ENCODE results near the gene IRGQ. TPM values are rescaled to one million over a fixed set of nuclear protein-coding genes. Genes with fewer than 3 reads are reported as not detected.

IRGQ gene
- polyA plus RNA-seq, 3 donors = 1.8 to 49.6 (median 2.9) TPM

DNA sequence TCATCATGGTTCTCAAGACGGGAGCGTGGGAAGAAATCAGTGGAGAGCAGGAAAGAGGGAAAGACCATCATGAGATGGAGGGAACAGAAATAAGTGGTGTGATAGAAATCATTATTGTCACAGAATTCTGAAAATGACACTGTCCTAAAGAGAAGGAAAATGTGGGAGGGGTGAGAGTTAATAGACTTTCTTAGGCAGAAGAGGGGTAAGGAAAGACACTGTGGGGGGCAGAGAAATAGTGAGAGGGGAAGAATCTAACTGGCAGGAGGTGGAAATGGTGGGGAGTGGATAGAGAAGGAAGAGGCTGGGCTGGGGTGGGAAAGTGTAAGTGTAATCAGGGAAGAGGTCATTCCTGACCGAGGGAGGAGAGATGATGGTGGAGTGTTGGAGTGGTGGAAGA is 17.1 kb downstream of the IRGQ start:
- H3K4me3 ChIP-seq (replicated peaks in 1 of 3; ENCODE audit: low read depth in 2 of 3, low read length in 3 of 3) = no peak overlapping the region
- Mint-ChIP-seq H3K4me1 (peaks cover 38% of the 10 kb centered on the region), H3K27ac (peak overlapping the region in 2 of 7 donors; percentile 43 to 74), H3K36me3 (peaks cover 0 to under 1% of the 10 kb centered on the region in 2 donors), H3K9me3 (no peaks in the 10 kb centered on the region), H3K27me3 (ENCODE audit: low read depth in 3 of 3) (peaks cover 0 to 4% (median 0%) of the 10 kb centered on the region in 3 donors), H3K4me3 (no peak overlapping the region)
- H3K9me3 ChIP-seq (replicated peaks in 1 of 2; ENCODE audit: control insufficient read depth in 1 of 2, insufficient read depth in 1 of 2, low read length in 2 of 2) = no peaks in the 10 kb centered on the region
- no peaks in the 10 kb centered on the region for H3K27me3 ChIP-seq (ENCODE audit: control insufficient read depth in 2 of 2, insufficient read depth in 2 of 2, low read length in 2 of 2)
- H3K4me1 ChIP-seq (ENCODE audit: control insufficient read depth in 1 of 2, insufficient read depth in 2 of 2, low read length in 2 of 2) = peaks cover 39% of the 10 kb centered on the region in 2 donors
- DNase-seq = no peak
- no peak overlapping the region for H3K9ac ChIP-seq (ENCODE audit: insufficient read depth, low read length, poor library complexity, severe bottlenecking)
- intact Hi-C loops (cut with micrococcal nuclease) = no loop called here
- TF ChIP-seq, protein P1, sequence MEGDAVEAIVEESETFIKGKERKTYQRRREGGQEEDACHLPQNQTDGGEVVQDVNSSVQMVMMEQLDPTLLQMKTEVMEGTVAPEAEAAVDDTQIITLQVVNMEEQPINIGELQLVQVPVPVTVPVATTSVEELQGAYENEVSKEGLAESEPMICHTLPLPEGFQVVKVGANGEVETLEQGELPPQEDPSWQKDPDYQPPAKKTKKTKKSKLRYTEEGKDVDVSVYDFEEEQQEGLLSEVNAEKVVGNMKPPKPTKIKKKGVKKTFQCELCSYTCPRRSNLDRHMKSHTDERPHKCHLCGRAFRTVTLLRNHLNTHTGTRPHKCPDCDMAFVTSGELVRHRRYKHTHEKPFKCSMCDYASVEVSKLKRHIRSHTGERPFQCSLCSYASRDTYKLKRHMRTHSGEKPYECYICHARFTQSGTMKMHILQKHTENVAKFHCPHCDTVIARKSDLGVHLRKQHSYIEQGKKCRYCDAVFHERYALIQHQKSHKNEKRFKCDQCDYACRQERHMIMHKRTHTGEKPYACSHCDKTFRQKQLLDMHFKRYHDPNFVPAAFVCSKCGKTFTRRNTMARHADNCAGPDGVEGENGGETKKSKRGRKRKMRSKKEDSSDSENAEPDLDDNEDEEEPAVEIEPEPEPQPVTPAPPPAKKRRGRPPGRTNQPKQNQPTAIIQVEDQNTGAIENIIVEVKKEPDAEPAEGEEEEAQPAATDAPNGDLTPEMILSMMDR (IDR thresholded peaks at IDR 0.05) = no peak
- H2AFZ ChIP-seq (ENCODE audit: insufficient read depth, low read depth, low read length, poor library complexity, severe bottlenecking) = no peak overlapping the region
- WGBS (ENCODE audit: insufficient coverage) = 86% methylated on average over 3 of the region's 3 CpGs
- H3K79me2 ChIP-seq (ENCODE audit: insufficient read depth, low read length) = peaks cover 15% of the 10 kb centered on the region
- H3K27ac ChIP-seq (ENCODE audit: low read depth in 1 of 2, low read length in 2 of 2) = no peak overlapping the region
- H3K4me2 ChIP-seq (replicated peaks; ENCODE audit: extremely low read depth, low read length, poor library complexity, severe bottlenecking) = no peak overlapping the region
- no peaks in the 10 kb centered on the region for H3K36me3 ChIP-seq (replicated peaks in 1 of 2; ENCODE audit: control insufficient read depth in 1 of 2, insufficient read depth in 2 of 2, low read length in 2 of 2)
- H4K20me1 ChIP-seq (ENCODE audit: insufficient read depth, low read length) = no peaks in the 10 kb centered on the region

DNA sequence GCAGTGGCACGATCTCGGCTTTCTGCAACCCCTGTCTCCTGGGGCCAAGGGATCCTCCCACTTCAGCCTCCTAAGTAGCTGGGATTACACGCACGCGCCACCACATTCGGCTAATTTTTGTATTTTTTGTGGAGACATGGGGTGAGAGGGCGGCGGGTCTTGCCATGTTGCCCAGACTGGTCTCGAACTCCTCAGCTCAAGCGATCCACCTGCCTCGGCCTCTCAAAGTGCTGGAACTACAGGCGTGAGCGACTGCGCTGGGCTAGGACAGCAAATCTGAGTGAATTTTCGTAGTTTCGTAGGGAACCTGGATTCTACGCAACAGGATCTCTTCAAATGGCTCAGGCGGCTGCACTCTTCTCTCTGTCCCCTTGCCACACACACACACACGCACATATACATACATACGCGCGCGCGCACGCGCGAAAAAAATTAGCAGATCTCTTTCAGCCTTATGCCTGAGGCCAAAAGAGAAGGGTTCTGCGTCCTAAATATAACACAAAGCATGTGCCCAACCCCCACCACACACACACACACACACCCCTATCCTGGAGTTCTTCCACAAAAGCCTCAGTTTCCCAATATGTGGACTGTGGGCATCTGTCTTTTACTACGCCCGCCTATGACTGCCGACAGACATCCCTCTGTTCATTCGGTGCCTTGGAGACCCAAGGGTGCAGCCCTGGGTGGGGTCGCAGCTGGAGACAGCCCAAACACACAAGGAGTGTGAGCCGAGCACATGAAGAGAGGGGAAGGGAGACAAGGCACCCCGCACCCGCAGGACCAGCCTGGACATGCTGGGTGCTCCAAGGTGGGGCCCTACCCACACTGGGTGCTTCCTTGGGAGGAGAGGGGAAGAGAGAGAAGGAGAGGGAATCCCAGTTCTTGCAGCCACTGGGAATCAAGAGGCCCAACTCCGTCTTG is 19.7 kb downstream of the IRGQ start:
- WGBS (ENCODE audit: insufficient coverage) = 71% methylated on average over 33 of the region's 37 CpGs
- Histone ChIP-seq H2AFZ (ENCODE audit: insufficient read depth, low read depth, low read length, poor library complexity, severe bottlenecking) (peak overlapping the region; percentile 48), H3K4me2 (replicated peaks; ENCODE audit: extremely low read depth, low read length, poor library complexity, severe bottlenecking) (peak overlapping the region; percentile 79), H3K4me3 (replicated peaks in 1 of 3; ENCODE audit: low read depth in 2 of 3, low read length in 3 of 3) (peak overlapping the region; percentile 4 to 87 (median 35)), H3K36me3 (replicated peaks in 1 of 2; ENCODE audit: control insufficient read depth in 1 of 2, insufficient read depth in 2 of 2, low read length in 2 of 2) (peaks cover 0 to 12% of the 10 kb centered on the region in 2 donors), H4K20me1 (ENCODE audit: insufficient read depth, low read length) (no peaks in the 10 kb centered on the region), H3K9me3 (replicated peaks in 1 of 2; ENCODE audit: control insufficient read depth in 1 of 2, insufficient read depth in 1 of 2, low read length in 2 of 2) (no peaks in the 10 kb centered on the region), H3K4me1 (ENCODE audit: control insufficient read depth in 1 of 2, insufficient read depth in 2 of 2, low read length in 2 of 2) (peaks cover 33 to 36% of the 10 kb centered on the region in 2 donors), H3K27ac (ENCODE audit: low read depth in 1 of 2, low read length in 2 of 2) (peak overlapping the region; percentile 71), H3K79me2 (ENCODE audit: insufficient read depth, low read length) (peaks cover 26% of the 10 kb centered on the region), H3K27me3 (ENCODE audit: control insufficient read depth in 2 of 2, insufficient read depth in 2 of 2, low read length in 2 of 2) (no peaks in the 10 kb centered on the region), H3K9ac (ENCODE audit: insufficient read depth, low read length, poor library complexity, severe bottlenecking) (no peak overlapping the region)
- Mint-ChIP-seq H3K36me3 (peaks cover 8 to 15% of the 10 kb centered on the region in 2 donors), H3K4me3 (peak overlapping the region; percentile 55), H3K9me3 (no peaks in the 10 kb centered on the region), H3K4me1 (peaks cover 38% of the 10 kb centered on the region), H3K27me3 (ENCODE audit: low read depth in 3 of 3) (peaks cover 0 to 4% (median 0%) of the 10 kb centered on the region in 3 donors), H3K27ac (peak overlapping the region; percentile 79 to 97 (median 89))
- intact Hi-C loops (cut with micrococcal nuclease) = loop anchor here (1.0 kb wide), 1 partner anchor 20 kb away; the partner anchor contains the start of genes IRGQ (in 2 of the 2) and ZNF576 (in 2 of the 2)
- TF ChIP-seq, protein P1 (IDR thresholded peaks at IDR 0.05) = no peak
- peak in 1 of 3 donors; percentile 40 for DNase-seq

Data from CD14-positive monocyte (primary cell).